Right lobe of liver (tissue), 6 donors: ENCODE data around the gene XDH. TPM values are rescaled to one million over a fixed set of nuclear protein-coding genes. Genes with fewer than 3 reads are reported as not detected.

Source experiments
- ATAC-seq, 4 donors: fragments of 200-7000 bp; cut with Tn5 transposase; one replicate each; pipeline ENCODE4 v1.9.1; 2020; ENCODE audit warnings: mild to moderate bottlenecking in 4 of 4, moderate library complexity in 4 of 4
- DNase-seq, 3 donors: peaks; one replicate each; pipeline ENCODE4 v3.0.0-alpha.2; 2020
- H3K27ac ChIP-seq, 3 donors: fragments of 200-600 bp; one replicate each; pipeline ENCODE4 v1.8.0; 2022
- H3K27me3 ChIP-seq, 2 donors: fragments of 200-600 bp; one replicate each; pipeline ENCODE4 v1.8.0; 2022
- H3K36me3 ChIP-seq, 4 donors: fragments of 200-600 bp; sonication (generic) in 1 of 4; one replicate each; pipeline versions ENCODE4 v1.5.1 to v1.8.0; 2017 to 2022; ENCODE audit warnings: control low read depth in 1 of 4
- H3K4me1 ChIP-seq, 4 donors: fragments of 200-600 bp; sonication (generic) in 1 of 4; one replicate each; pipeline versions ENCODE4 v1.5.1 to v1.8.0; 2017 to 2022; ENCODE audit warnings: control low read depth in 1 of 4
- H3K4me3 ChIP-seq, 3 donors: fragments of 200-600 bp; one replicate each; pipeline ENCODE4 v1.8.0; 2022
- H3K9me3 ChIP-seq, 4 donors: fragments of 200-600 bp; sonication (generic) in 1 of 4; one replicate each; pipeline versions ENCODE4 v1.5.1 to v1.8.0; 2017 to 2022; ENCODE audit warnings: control low read depth in 1 of 4
- CTCF ChIP-seq, 4 donors: fragments of 200-600 bp in 3 of 4; fragments of 450-650 bp in 1 of 4; IDR thresholded peaks; one replicate each; pipeline versions ENCODE4 v1.5.1 to v1.8.0; 2016 to 2022; ENCODE audit warnings: antibody characterized with exemption in 4 of 4, mild to moderate bottlenecking in 2 of 4
- POLR2A ChIP-seq: fragments of 450-650 bp; IDR thresholded peaks from one replicate; pipeline ENCODE4 v1.6.1; 2017; ENCODE audit warnings: antibody characterized with exemption, mild to moderate bottlenecking
- WGBS: methylation state at CpG from one replicate; pipeline ENCODE4 v1.1.6; 2018; ENCODE audit warnings: low coverage, low lambda C conversion rate; ENCODE audit not compliant: insufficient coverage; ENCODE audit errors: missing lambda C conversion rate; 5-methylcytosine and 5-hydroxymethylcytosine counted together
- intact Hi-C, 2 donors: fragments of 100-400 bp; cut with DNase I; formaldehyde crosslinking; loops; one replicate each; pipeline versions ENCODE4 v1.11.2 to v1.14.1; 2022
- total RNA-seq, 6 experiments: library from RNA; depleted of rRNA in 2 of 6; stranded (reverse); fragments of >200 nt in 2 of 6; fragmentation: NEBNext Ultra II Directional in 3 of 6; extraction: Animal tissue kit (Norgen Biotek cat#: 25700) in 3 of 6; gene quantifications; one replicate each; pipeline versions ENCODE4 v1.1.0 to v1.2.4, GENCODE V29; 2016 to 2023
- donor health status: DM: no; HTN: yes; CAD: no.
- donor health status: DM: no; HTN: no; CAD: no.
- donor health status: DM: no; HTN: no; CAD: no.
- donor health status: DM: no; HTN: yes; CAD: no.
- donor health status: DM: no; HTN: yes; CAD: no.

XDH gene
- total RNA-seq, 6 experiments from 2014 or later: 26.7 to 62.0 (median 37.8) TPM

- no peak overlapping the region for H3K4me3 ChIP-seq
- DNase-seq (no peak), ATAC-seq (no peak)
- no peaks in the 10 kb centered on the region for H3K9me3 ChIP-seq
- intact Hi-C loops: no loop called here
- peaks cover 0 to 21% (median 0%) of the 10 kb centered on the region in 4 donors for H3K36me3 ChIP-seq
- no peaks in the 10 kb centered on the region for H3K27me3 ChIP-seq
- no peak for TF ChIP-seq CTCF (IDR thresholded peaks at IDR 0.05)
- no peak overlapping the region for H3K27ac ChIP-seq
- H3K4me1 ChIP-seq: no peaks in the 10 kb centered on the region
- 90% methylated on average over 2 of the region's 8 CpGs for WGBS
These were observed 26.7 kb downstream of the XDH start for GRCh38 chr2:31387850-31388249.

- Histone ChIP-seq H3K4me3 (no peak overlapping the region), H3K27me3 (no peaks in the 10 kb centered on the region), H3K27ac (no peak overlapping the region), H3K36me3 (peaks cover 0 to 24% (median 0%) of the 10 kb centered on the region in 4 donors), H3K9me3 (no peaks in the 10 kb centered on the region), H3K4me1 (no peaks in the 10 kb centered on the region)
- DNase-seq: no peak
- no peak for ATAC-seq
- intact Hi-C loops: no loop called here
- no peak for TF ChIP-seq POLR2A
- peak in 2 of 4 donors; percentile 8 to 21 for TF ChIP-seq CTCF (IDR thresholded peaks at IDR 0.05)
These were observed 27.9 kb downstream of the XDH start for GRCh38 chr2:31386648-31387047.

- peaks cover 0 to 25% (median 0%) of the 10 kb centered on the region in 4 donors for H3K36me3 ChIP-seq
- ATAC-seq: no peak
- intact Hi-C loops: no loop called here
- no peak overlapping the region for H3K4me3 ChIP-seq
- H3K9me3 ChIP-seq: no peaks in the 10 kb centered on the region
- DNase-seq: no peak
- no peak overlapping the region for H3K27ac ChIP-seq
- H3K27me3 ChIP-seq: no peaks in the 10 kb centered on the region
- TF ChIP-seq POLR2A (no peak), CTCF (IDR thresholded peaks at IDR 0.05) (no peak)
- H3K4me1 ChIP-seq: no peaks in the 10 kb centered on the region
- WGBS: no CpG with 5 or more reads among the region's 7 CpGs
These were observed 28.4 kb downstream of the XDH start for GRCh38 chr2:31386172-31386571.

GRCh38 chr2:31384771-31385276 lies 29.7 kb downstream of the XDH start:
- H3K4me1 ChIP-seq: no peaks in the 10 kb centered on the region
- H3K9me3 ChIP-seq: no peaks in the 10 kb centered on the region
- 71% methylated on average over 3 of the region's 3 CpGs for WGBS
- peaks cover 0 to 30% (median under 1%) of the 10 kb centered on the region in 4 donors for H3K36me3 ChIP-seq
- TF ChIP-seq POLR2A (no peak), CTCF (IDR thresholded peaks at IDR 0.05) (no peak)
- ATAC-seq (no peak), DNase-seq (no peak)
- intact Hi-C loops: no loop called here
- H3K4me3 ChIP-seq: no peak overlapping the region
- H3K27ac ChIP-seq: no peak overlapping the region
- no peaks in the 10 kb centered on the region for H3K27me3 ChIP-seq

GRCh38 chr2:31384351-31384750 lies 30.2 kb downstream of the XDH start:
- no peak for DNase-seq
- Histone ChIP-seq H3K9me3 (no peaks in the 10 kb centered on the region), H3K27ac (no peak overlapping the region), H3K4me3 (no peak overlapping the region), H3K36me3 (peaks cover 0 to 30% (median under 1%) of the 10 kb centered on the region in 4 donors), H3K27me3 (no peaks in the 10 kb centered on the region), H3K4me1 (peaks cover 0 to 1% (median under 1%) of the 10 kb centered on the region in 4 donors)
- TF ChIP-seq POLR2A: no peak
- no peak for TF ChIP-seq CTCF (IDR thresholded peaks at IDR 0.05)
- intact Hi-C loops: no loop called here
- ATAC-seq: no peak
- 79% methylated on average over 2 of the region's 3 CpGs for WGBS
